ENCODE results near the gene PTGES2.

The PTGES2 gene

DNA sequence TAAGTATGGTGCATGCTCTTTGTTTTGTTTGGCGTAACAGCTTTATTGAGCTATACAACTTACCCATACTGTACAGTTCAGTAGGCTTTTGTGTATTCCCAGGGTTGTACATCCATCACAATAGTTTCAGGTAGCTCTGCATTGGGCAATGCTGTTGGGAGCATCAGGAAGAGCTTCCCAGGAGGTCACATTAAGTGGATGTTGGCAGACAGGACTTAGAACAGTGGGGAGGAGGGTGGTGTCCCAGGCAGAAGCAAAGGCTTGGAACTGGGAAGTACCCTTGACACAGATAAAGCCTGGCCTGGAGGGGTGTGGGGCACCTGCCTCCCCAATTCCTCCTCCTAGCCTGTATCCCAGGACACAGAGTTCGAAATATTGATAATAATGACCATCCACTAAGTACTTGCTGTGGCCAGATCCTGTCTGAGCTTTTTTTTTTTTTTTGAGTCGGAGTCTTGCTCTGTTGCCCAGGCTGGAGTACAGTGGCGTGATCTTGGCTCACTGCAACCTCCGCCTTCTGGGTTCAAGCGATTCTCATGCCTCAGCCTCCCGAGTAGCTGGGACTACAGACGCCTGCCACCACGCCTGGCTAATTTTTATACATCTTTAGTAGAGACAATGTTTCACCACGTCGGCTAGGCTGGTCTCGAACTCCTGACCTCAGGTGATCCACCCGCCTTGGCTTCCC is 33.8 kb upstream of the PTGES2 start:
- H3K4me3 ChIP-seq (ENCODE audit: low read length), result no peak overlapping the region
- no peak for TF ChIP-seq ZNF274 (IDR thresholded peaks at IDR 0.05; ENCODE audit: low read depth, low read length)

DNA sequence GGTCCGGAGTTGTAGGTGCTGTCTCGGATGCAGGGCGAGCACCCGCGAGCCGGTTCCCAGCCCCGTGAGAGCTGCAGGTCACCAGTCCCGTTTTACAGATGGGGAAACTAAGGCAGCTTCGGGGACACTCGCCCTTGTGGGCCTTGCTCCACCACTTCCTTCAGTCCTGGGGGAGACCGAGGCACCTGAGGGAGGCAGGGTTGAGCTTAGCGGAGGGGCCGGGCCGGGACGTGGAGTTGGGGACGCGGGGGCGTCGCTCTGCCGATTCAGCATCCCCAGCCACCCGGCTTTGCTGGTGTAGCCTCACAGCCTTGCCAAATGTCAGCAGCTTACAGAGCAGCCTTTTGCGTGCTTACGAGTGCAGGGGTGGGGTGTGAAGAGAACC is 33.1 kb upstream of the PTGES2 start:
- TF ChIP-seq ZNF274 (IDR thresholded peaks at IDR 0.05; ENCODE audit: low read depth, low read length), result no peak

DNA sequence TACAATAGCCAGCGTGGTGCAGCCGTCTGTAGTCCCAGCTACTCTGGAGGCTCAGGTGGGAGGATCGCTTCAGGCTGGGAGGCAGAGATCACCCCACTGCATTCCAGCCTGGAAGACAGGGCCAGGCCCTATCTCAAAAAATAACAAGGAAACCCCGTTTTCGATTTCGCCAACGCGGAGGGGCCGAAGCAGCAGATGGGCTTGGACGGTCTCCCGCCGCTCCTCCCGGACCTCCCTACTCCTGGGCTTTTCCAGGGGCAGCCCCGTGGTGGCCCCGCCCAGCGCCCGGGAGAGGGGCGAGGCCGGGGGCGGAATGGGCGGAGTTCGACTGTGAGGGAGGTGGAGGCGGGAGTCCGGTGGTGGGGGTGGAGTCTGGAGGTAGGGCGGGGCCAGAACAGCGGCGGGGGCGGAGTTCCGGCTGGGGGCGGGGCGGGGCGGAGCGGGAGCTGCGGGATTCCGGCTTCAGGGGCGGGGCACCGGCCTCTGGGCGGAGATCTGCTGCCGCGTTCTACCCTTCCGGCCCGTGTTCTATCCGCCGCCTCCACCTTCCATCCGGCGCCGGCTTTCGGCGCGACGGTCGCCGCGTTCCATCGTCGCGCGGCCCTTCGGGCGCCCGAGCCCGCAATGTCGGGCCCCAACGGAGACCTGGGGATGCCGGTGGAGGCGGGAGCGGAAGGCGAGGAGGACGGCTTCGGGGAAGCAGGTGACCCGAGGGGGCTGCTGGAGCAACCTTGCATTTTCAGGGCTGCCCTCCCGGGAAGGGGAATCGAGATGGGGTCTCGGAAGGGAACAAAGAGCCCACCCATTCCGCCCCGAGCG is 32.5 kb upstream of the PTGES2 start, which contains the start of gene BBLN:
BBLN (plus strand) TSS at position 482 of the 819 bp plus-strand sequence; CDS start at position 625, 143 bp downstream.
- H3K4me3 ChIP-seq (ENCODE audit: low read length), result peak within 1 kb of the TSS; percentile 97
- TF ChIP-seq ZNF274 (IDR thresholded peaks at IDR 0.05; ENCODE audit: low read depth, low read length), result no peak

More for the DNA sequence above, 33.1 kb upstream of the PTGES2 start:
- peak overlapping the region; percentile 97 for H3K4me3 ChIP-seq (ENCODE audit: low read length)

DNA sequence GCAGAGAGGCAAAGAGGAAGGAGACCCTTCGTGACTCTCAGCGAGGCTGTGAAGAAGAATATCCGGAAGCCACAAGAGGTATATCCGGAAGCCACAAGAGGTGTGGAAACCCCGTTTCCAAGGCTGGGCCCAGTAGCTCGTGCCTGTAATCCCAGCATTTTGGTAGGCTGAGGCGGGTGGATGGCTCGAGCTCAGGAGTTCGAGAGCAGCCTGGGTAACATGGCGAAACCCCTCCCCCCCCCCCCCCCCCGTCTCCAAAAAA is 31.9 kb upstream of the PTGES2 start:
- no peak for TF ChIP-seq ZNF274 (IDR thresholded peaks at IDR 0.05; ENCODE audit: low read depth, low read length)
- peak overlapping the region; percentile 57; the same call in 1 of the 2 replicates for H3K4me3 ChIP-seq (ENCODE audit: low read length)

DNA sequence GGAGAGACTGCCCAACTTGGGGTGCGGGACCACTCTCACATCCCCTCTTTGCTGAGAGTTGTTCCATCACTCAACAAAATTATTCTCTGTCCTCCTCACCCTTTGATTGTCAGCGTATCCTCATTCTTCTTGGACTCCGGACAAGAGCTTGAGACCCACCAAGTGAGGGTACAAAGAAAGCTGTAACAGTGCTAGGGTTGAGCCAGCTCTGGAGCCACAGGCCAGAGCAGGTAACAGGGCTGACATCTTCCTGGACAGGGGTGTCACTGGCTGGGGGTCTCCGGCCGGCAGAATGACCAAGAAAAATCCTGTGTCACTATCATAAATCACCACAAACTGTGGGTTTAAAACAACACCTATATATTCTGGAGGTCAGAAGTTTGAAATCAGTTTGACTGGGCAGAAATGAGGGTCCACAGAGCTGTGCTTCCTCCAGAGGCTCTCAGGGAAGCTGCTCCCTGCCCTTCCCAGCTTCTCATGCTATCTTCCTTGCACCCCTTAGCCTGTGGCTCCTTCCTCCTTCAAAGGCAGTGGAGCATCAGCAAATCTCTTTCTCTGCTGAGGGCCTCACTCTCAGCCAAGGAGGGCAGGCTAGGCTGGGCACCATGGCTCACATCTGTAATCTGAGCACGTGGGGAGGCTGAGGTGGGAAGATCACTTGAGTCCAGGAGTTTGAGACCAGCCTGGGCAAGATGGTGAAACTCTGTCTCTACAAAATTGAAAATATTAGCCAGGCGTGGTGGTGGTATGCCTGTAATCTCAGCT is 28.4 kb upstream of the PTGES2 start:
- no peak for TF ChIP-seq ZNF274 (IDR thresholded peaks at IDR 0.05; ENCODE audit: low read depth, low read length)
- H3K4me3 ChIP-seq (ENCODE audit: low read length), result no peak overlapping the region

DNA sequence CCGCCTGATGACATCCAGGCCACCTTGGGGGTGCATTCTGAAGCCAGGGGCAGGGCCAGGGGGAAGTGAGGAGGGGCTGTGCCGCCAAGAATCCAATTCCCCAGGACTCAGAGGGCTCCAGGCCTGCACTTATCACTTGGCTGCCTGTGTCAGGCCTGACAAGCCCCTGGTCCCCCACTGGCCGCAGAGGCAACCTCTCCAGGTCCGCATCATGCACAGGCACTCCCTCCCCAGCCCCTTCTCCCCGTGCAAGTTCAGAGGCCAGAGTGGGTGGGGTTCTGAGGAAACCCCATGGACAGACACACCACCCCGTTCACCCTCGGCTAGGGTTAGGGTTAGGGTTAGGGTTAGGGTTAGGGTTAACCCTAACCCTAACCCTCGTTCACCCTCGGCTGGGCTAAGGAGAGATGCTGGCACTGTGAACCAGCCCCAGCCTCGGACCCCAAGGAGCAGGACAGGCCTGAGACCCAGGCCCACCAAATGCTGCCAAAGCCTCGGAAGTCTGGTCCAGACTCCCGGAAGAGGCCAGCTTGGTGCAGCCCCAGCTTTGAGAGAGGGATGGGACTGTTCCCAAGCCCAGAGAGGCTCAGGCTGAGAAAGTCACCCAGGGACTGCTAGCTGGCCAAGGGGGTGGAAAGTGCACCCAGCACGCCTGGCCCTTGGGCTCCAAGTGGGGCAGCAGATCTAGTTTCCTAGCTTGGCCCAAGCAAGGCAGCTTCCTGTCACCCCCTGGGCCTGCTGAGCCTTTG is 26.6 kb upstream of the PTGES2 start:
- H3K4me3 ChIP-seq (ENCODE audit: low read length), result no peak overlapping the region
- no peak for TF ChIP-seq ZNF274 (IDR thresholded peaks at IDR 0.05; ENCODE audit: low read depth, low read length)

DNA sequence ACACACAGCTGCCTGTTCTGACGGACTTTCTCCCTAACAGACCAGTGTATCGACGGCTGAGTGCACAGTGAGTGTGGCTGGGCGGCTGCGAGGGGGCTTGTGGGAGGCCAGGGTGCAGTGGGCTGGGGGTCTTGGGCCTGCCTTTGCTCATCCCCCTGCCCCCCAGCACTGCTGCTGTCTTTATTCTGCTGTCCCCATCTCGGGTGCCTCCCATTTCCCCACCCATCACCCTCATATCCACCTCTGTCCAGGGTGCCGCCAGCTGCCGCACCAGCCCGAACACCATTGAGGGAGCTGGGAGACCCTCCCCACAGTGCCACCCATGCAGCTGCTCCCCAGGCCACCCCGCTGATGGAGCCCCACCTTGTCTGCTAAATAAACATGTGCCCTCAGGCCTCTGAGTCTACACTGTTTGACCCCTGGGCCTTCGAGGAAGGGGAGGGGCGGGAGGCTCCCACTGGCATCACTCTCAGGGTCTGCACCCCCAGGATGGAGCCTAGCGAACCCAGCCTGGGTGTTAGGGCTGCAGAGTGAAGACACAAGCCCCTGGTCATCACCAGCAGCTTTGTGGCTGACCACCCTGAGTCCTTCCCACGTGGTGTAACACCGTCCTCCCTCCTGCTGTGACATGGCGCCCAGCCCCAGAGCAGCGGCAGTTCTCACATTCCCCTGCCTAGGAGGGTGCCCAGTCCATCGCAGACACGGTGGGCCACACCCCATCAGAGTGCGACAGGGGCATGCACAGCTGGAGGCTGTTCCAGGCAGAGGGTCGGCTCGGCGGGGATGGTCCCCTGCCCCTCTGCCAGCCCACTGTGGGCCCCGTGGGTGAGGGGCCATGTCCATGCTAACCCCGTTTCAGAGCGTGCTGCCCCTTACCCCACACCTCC is 25.8 kb upstream of the PTGES2 start:
- H3K4me3 ChIP-seq (ENCODE audit: low read length), result no peak overlapping the region
- no peak for TF ChIP-seq ZNF274 (IDR thresholded peaks at IDR 0.05; ENCODE audit: low read depth, low read length)

DNA sequence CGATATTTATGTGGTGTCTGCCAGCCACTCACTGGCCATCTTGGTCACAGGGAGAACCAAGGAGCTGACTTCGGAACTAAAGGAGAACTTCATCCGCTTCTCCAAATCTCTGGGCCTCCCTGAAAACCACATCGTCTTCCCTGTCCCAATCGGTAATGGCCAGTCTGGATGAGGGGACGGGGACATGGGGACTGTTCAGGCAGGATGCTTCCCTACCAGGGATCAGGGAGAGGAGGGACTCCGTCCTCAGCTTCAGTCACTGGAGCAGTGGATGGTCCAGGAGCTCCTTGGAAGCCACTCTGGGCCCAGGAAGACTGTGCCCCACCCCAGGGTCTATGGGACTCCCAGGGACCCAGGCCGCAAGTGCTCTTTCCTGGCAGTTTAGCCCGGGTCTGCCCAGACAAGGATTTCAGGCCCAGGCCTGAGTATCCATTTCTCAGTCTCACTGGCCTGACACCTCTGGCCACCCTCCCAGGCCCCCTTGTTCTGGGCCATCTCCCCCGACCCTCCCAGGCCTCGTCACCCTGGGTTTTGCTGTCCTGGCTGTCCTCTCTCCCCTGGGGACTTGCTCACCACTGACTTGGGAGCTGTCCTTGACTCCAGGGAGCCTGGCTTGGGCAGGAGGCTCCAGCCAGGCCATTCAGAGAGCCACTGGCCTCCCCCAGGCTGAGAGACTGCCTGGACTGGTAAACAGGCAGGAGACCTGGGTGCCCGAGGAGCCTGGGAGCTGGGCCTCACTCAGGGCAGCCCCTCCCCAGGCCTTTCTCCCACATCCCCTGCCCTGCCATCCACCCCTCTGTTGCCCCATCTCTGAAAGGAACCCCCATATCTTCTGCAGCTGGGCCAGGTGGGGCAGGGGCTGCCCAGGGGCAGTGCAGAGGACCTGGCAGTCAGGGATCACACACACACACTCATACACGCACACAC is 24.9 kb upstream of the PTGES2 start:
- TF ChIP-seq ZNF274 (IDR thresholded peaks at IDR 0.05; ENCODE audit: low read depth, low read length), result no peak
- H3K4me3 ChIP-seq (ENCODE audit: low read length), result no peak overlapping the region

DNA sequence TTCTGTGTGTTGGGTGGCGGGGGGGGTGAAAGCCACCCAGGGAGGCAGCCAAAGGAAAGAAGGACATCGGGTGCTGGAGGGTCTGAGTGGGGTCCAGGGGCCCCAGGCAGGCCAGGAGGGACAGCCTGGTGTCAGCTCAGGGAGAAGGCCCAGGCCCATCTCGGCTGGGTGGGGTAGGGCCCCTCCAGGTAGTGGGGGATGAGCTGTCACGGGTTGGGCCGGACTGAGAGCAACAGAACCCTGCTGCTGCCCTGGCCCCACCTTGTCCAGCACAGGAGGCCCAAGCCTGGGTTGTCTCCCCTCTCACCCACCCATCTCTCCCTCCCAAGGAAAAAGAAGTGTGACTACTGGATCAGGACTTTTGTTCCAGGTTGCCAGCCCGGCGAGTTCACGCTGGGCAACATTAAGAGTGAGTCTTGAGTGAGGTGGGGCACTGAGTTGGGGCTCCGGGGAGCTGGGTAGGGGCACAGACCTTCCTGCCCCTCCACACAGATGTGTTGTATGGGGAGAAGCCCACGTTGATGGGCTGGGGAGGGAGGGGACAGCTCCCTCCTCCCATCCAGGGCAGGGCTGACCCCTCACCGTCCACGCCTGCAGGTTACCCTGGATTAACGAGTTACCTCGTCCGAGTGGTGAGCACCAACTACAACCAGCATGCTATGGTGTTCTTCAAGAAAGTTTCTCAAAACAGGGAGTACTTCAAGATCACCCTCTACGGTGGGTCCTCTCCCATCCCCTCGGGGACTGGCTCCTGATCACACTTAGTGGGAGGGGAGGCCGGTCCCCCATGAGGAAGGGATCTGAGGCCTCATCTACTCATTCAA is 24.0 kb upstream of the PTGES2 start:
- H3K4me3 ChIP-seq (ENCODE audit: low read length), result no peak overlapping the region
- no peak for TF ChIP-seq ZNF274 (IDR thresholded peaks at IDR 0.05; ENCODE audit: low read depth, low read length)

DNA sequence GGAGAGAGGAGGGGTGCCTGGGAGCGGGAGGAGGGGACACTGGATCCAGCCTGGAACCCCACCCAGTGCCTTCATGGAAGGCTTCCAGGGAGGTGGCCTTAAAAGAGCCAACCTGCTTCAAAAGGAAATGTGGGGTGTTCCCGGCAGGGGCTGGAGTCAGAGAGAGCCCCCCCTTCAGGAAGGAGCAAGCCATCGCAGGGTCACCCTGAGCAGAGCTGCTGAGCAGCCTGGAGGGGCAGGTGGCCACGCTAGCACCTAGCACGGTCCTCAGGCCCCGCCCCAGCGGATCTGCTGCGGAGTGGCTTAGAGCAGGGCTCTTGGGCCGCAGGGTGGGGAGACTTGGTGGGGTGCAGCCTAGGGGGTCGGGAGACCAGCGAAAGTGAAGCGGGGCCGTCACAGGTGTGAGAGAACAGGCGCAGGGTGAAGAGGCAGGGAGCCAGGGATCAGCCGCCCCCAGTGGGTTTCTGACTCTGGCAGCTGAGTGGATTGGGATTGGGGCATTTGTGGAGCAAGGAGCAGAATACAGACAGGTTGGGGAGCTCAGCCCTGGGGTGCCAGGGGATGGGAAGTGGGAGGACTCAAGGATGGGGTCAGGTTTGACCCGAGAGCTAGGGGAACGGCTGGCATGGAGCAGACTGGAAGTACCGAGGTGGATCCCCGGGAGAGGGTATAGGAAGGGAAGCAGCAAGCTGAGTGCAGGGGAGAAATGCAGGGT is 23.2 kb upstream of the PTGES2 start:
- H3K4me3 ChIP-seq (ENCODE audit: low read length), result no peak overlapping the region
- TF ChIP-seq ZNF274 (IDR thresholded peaks at IDR 0.05; ENCODE audit: low read depth, low read length), result no peak

Measured in GM08714 (cell line).